GM23338 (cell line): Measurements from ENCODE around the gene THSD4.

Experiments used
- CREB1 ChIP-seq: fragments of 250-450 bp; sonication (Bioruptor Pico); IDR thresholded peaks from 2 replicates; pipeline ENCODE4 v1.5.0; 2020; ENCODE audit warnings: low read depth, mild to moderate bottlenecking, moderate library complexity
- CTCF ChIP-seq, 2 experiments: fragments of 200-600 bp in 1 of 2; sonication (generic) in 1 of 2; conservative IDR thresholded peaks; 2 replicates each; pipeline versions ENCODE4 v1.5.1 to v1.6.1; 2016 to 2017; ENCODE audit warnings: antibody characterized with exemption in 2 of 2, low read depth in 2 of 2, mild to moderate bottlenecking in 2 of 2, moderate library complexity in 1 of 2
- EZH2 ChIP-seq: fragments of 200-600 bp; sonication (generic); IDR thresholded peaks from one replicate; pipeline ENCODE4 v1.8.0; 2017; ENCODE audit warnings: antibody characterized with exemption, mild to moderate bottlenecking, low read depth; ENCODE audit not compliant: unreplicated experiment
- EZH2phosphoT487 ChIP-seq: fragments of 200-600 bp; sonication (generic); IDR thresholded peaks from one replicate; pipeline ENCODE4 v1.8.1; 2018; ENCODE audit warnings: antibody characterized with exemption; ENCODE audit not compliant: unreplicated experiment
- JUNB ChIP-seq: IDR thresholded peaks from one replicate; pipeline ENCODE4 v1.6.1; 2016; ENCODE audit warnings: antibody characterized with exemption; ENCODE audit not compliant: unreplicated experiment
- NANOG ChIP-seq: IDR thresholded peaks from 2 replicates; pipeline ENCODE4 v1.6.1; 2016; ENCODE audit warnings: antibody characterized with exemption, borderline replicate concordance
- POLR2AphosphoS5 ChIP-seq: IDR thresholded peaks from 2 replicates; pipeline ENCODE4 v1.6.1; 2016; ENCODE audit warnings: antibody characterized with exemption, low read depth
- REST ChIP-seq: IDR thresholded peaks from one replicate; pipeline ENCODE4 v1.6.1; 2018; ENCODE audit warnings: antibody characterized with exemption; ENCODE audit not compliant: unreplicated experiment
- ZNF114 ChIP-seq: fragments of 250-450 bp; sonication (Bioruptor Pico); IDR thresholded peaks from 2 replicates; pipeline ENCODE4 v1.5.0; 2020; ENCODE audit warnings: mild to moderate bottlenecking, moderate library complexity
- ZNF331 ChIP-seq: fragments of 250-450 bp; sonication (Bioruptor Pico); IDR thresholded peaks from 2 replicates; pipeline ENCODE4 v1.5.0; 2020; ENCODE audit warnings: low read depth, mild to moderate bottlenecking, moderate library complexity

- no peak for TF ChIP-seq CTCF (conservative IDR thresholded peaks at IDR 0.05; ENCODE audit: low read depth in 2 of 2)
- TF ChIP-seq EZH2phosphoT487 = no peak
- no peak for TF ChIP-seq CREB1 (CRISPR knock-in tag)
- TF ChIP-seq REST = no peak
- no peak for TF ChIP-seq POLR2AphosphoS5
- no peak for TF ChIP-seq EZH2
- TF ChIP-seq NANOG = no peak
- TF ChIP-seq ZNF331 (CRISPR knock-in tag) = no peak
- no peak for TF ChIP-seq ZNF114 (CRISPR knock-in tag)
- no peak for TF ChIP-seq JUNB
These were observed 233.3 kb downstream of the THSD4 start for GRCh38 chr15:71348597-71348996.
